ENCODE measurements around the gene GPX1. TPM values are rescaled to one million over a fixed set of nuclear protein-coding genes. Genes with fewer than 3 reads are reported as not detected.

GPX1 gene
- total RNA-seq, 1 donor from 2014 or later = 70.8 TPM

DNA sequence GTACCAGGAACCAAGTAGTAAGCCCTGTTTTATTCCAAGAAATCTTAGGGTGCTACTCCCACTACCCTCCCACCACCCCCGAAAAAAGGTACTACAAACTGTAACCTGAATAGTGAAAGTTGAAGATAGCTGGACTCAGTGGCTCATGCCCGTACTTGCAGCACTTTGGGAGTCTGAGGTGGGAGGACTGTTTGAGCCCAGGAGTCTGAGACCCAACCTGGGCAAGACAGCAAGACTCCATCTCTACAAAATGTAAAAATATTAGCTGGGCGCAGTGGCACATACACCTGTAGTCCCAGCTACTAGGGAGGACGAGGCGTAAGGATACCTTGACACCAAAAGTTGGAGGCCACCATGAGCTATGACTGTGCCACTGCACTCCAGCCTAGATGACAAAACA, 45.7 kb upstream of the GPX1 start:
- no peak overlapping the region for H3K4me2 ChIP-seq
- H3F3A ChIP-seq (ENCODE audit: low read depth) = peaks cover 6% of the 10 kb centered on the region
- H3K4me1 Mint-ChIP-seq = peaks cover 25% of the 10 kb centered on the region
- no peak overlapping the region for H2AFZ ChIP-seq (replicated peaks)
- peaks cover 100% of the 10 kb centered on the region for H3K79me2 ChIP-seq (ENCODE audit: low read depth)
- no peaks in the 10 kb centered on the region for H3K9me3 ChIP-seq (ENCODE audit: low read depth)
- H3K36me3 ChIP-seq = no peaks in the 10 kb centered on the region
- DNase-seq (ENCODE audit: low spot score) = no peak
- no peak overlapping the region for H3K4me3 ChIP-seq
- peaks cover 87% of the 10 kb centered on the region for H4K20me1 ChIP-seq (ENCODE audit: low read depth)
- no peaks in the 10 kb centered on the region for H3K9me3 Mint-ChIP-seq
- TF ChIP-seq, protein P1, sequence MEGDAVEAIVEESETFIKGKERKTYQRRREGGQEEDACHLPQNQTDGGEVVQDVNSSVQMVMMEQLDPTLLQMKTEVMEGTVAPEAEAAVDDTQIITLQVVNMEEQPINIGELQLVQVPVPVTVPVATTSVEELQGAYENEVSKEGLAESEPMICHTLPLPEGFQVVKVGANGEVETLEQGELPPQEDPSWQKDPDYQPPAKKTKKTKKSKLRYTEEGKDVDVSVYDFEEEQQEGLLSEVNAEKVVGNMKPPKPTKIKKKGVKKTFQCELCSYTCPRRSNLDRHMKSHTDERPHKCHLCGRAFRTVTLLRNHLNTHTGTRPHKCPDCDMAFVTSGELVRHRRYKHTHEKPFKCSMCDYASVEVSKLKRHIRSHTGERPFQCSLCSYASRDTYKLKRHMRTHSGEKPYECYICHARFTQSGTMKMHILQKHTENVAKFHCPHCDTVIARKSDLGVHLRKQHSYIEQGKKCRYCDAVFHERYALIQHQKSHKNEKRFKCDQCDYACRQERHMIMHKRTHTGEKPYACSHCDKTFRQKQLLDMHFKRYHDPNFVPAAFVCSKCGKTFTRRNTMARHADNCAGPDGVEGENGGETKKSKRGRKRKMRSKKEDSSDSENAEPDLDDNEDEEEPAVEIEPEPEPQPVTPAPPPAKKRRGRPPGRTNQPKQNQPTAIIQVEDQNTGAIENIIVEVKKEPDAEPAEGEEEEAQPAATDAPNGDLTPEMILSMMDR (IDR thresholded peaks at IDR 0.05) = no peak
- no peak for TF ChIP-seq EZH2phosphoT487 (IDR thresholded peaks at IDR 0.05)
- TF ChIP-seq EZH2 (IDR thresholded peaks at IDR 0.05) = no peak
- no peaks in the 10 kb centered on the region for H3K27me3 ChIP-seq
- H3K4me3 Mint-ChIP-seq = no peak overlapping the region
- no peak overlapping the region for H3K27ac Mint-ChIP-seq
- H3K27me3 Mint-ChIP-seq (ENCODE audit: insufficient read depth, low read depth) = peaks cover 6% of the 10 kb centered on the region
- H3K36me3 Mint-ChIP-seq = peaks cover 23% of the 10 kb centered on the region
- H3K27ac ChIP-seq = no peak overlapping the region
- no peak overlapping the region for H3K9ac ChIP-seq
- H3K4me1 ChIP-seq = no peaks in the 10 kb centered on the region

DNA sequence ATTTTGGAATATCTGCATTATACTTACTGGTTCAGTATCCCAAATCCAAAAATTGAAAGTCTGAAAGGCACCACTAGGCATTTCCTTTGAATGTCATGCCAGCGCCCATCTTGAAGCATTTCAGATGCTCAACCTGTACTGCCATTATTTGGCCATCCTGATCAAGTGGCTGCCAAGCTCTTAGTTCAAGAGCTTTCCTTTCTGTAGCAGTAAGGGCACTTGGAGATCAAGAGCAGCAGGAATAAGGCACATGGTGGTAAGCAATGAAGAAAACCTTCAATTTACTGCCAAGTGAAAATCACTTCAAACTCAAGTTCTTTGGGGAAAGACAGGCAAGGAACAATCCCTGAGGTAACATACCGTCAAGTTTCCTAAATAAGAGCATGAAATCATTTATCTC, 43.6 kb upstream of the GPX1 start:
- H4K20me1 ChIP-seq (ENCODE audit: low read depth) = peaks cover 83% of the 10 kb centered on the region

DNA sequence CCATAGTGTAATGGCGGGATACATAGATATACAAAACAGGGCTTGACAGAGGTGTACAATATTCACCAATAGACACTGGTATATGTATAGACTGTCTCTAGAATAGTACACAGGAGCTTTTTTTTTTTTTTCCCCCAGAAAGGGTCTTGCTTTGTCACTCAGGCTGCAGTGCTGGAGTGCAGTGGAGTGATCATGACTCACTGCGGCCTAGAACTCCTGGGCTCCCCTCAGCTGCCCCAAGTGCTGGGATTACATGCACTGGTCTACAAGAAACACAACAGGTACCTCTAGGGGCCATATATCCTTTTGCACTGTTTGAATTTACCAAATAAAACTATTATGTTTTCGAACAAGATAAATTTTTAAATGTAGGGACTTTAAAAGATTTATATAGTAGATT, 41.3 kb upstream of the GPX1 start:
- H3K4me3 ChIP-seq = no peak overlapping the region
- Mint-ChIP-seq H3K27ac (no peak overlapping the region), H3K36me3 (peaks cover 38% of the 10 kb centered on the region), H3K9me3 (peaks cover 3% of the 10 kb centered on the region), H3K4me3 (no peak overlapping the region), H3K27me3 (ENCODE audit: insufficient read depth, low read depth) (peaks cover 2% of the 10 kb centered on the region), H3K4me1 (peaks cover 14% of the 10 kb centered on the region)
- no peaks in the 10 kb centered on the region for H3K36me3 ChIP-seq
- H3K4me1 ChIP-seq = no peaks in the 10 kb centered on the region
- no peak overlapping the region for H3K27ac ChIP-seq
- no peaks in the 10 kb centered on the region for H3K27me3 ChIP-seq
- H4K20me1 ChIP-seq (ENCODE audit: low read depth) = peaks cover 82% of the 10 kb centered on the region
- H3F3A ChIP-seq (ENCODE audit: low read depth) = peaks cover 6% of the 10 kb centered on the region
- no peak overlapping the region for H3K9ac ChIP-seq
- no peak for TF ChIP-seq EZH2 (IDR thresholded peaks at IDR 0.05)
- TF ChIP-seq, protein P1 (IDR thresholded peaks at IDR 0.05) = no peak
- no peak for TF ChIP-seq EZH2phosphoT487 (IDR thresholded peaks at IDR 0.05)
- H3K4me2 ChIP-seq = no peak overlapping the region
- peaks cover 100% of the 10 kb centered on the region for H3K79me2 ChIP-seq (ENCODE audit: low read depth)
- H2AFZ ChIP-seq (replicated peaks) = no peak overlapping the region
- no peaks in the 10 kb centered on the region for H3K9me3 ChIP-seq (ENCODE audit: low read depth)
- DNase-seq (ENCODE audit: low spot score) = no peak

More for the DNA sequence above, 43.6 kb upstream of the GPX1 start:
- peaks cover 6% of the 10 kb centered on the region for H3F3A ChIP-seq (ENCODE audit: low read depth)
- no peak overlapping the region for H3K9ac ChIP-seq
- H3K4me3 Mint-ChIP-seq = no peak overlapping the region
- H3K9me3 ChIP-seq (ENCODE audit: low read depth) = no peaks in the 10 kb centered on the region
- H3K9me3 Mint-ChIP-seq = no peaks in the 10 kb centered on the region
- H3K27me3 Mint-ChIP-seq (ENCODE audit: insufficient read depth, low read depth) = peaks cover 6% of the 10 kb centered on the region
- H3K27me3 ChIP-seq = no peaks in the 10 kb centered on the region
- H3K36me3 ChIP-seq = no peaks in the 10 kb centered on the region
- H3K4me1 ChIP-seq = no peaks in the 10 kb centered on the region
- H3K36me3 Mint-ChIP-seq = peaks cover 26% of the 10 kb centered on the region
- H3K4me2 ChIP-seq = no peak overlapping the region
- TF ChIP-seq EZH2 (IDR thresholded peaks at IDR 0.05) (no peak), EZH2phosphoT487 (IDR thresholded peaks at IDR 0.05) (no peak)
- TF ChIP-seq, protein P1 (IDR thresholded peaks at IDR 0.05) = no peak
- peaks cover 100% of the 10 kb centered on the region for H3K79me2 ChIP-seq (ENCODE audit: low read depth)
- peaks cover 20% of the 10 kb centered on the region for H3K4me1 Mint-ChIP-seq
- no peak overlapping the region for H3K27ac ChIP-seq
- no peak for DNase-seq (ENCODE audit: low spot score)
- no peak overlapping the region for H3K4me3 ChIP-seq
- no peak overlapping the region for H3K27ac Mint-ChIP-seq
- no peak overlapping the region for H2AFZ ChIP-seq (replicated peaks)
